Uterus (tissue), 4 donors: ENCODE measurements around the gene FBL. TPM values are rescaled to one million over a fixed set of nuclear protein-coding genes. Genes with fewer than 3 reads are reported as not detected.
"Not testable (repeated sequence)": the region's sequence is repeated elsewhere in the genome, so short reads cannot be mapped to it uniquely, and the experiment has no call there.

Experiments used
- DNase-seq, 2 donors: peaks; one replicate each; pipeline ENCODE4 v3.0.0-alpha.2; 2019 to 2020
- H3K27ac ChIP-seq, 2 donors: fragments of 200-600 bp; sonication (generic); 1 replicate in 1 of 2; 2 replicates in 1 of 2; pipeline ENCODE4 v1.5.1; 2016 to 2018
- H3K27me3 ChIP-seq, 2 donors: fragments of 200-600 bp; sonication (generic); one replicate each; pipeline ENCODE4 v1.5.1; 2018 to 2019; ENCODE audit warnings: control low read depth in 1 of 2
- H3K36me3 ChIP-seq, 2 donors: fragments of 200-600 bp; sonication (generic); one replicate each; pipeline ENCODE4 v1.5.1; 2019; ENCODE audit warnings: control low read depth in 1 of 2
- H3K4me1 ChIP-seq, 2 donors: fragments of 200-600 bp; sonication (generic); one replicate each; pipeline ENCODE4 v1.5.1; 2018 to 2019; ENCODE audit warnings: control low read depth in 1 of 2
- H3K4me3 ChIP-seq, 2 donors: fragments of 200-600 bp; sonication (generic); 1 replicate in 1 of 2; 2 replicates in 1 of 2; pipeline ENCODE4 v1.5.1; 2018 to 2019; ENCODE audit warnings: mild to moderate bottlenecking in 1 of 2
- H3K9me3 ChIP-seq, 2 donors: fragments of 200-600 bp; sonication (generic); one replicate each; pipeline ENCODE4 v1.5.1; 2019; ENCODE audit warnings: control low read depth in 1 of 2
- POLR2A ChIP-seq, 2 donors: fragments of 450-650 bp; IDR thresholded peaks; one replicate each; pipeline ENCODE4 v1.6.1; 2016; ENCODE audit warnings: antibody characterized with exemption in 2 of 2, mild to moderate bottlenecking in 1 of 2, moderate library complexity in 1 of 2
- intact Hi-C: fragments of 100-400 bp; cut with DNase I; formaldehyde crosslinking; loops from one replicate; pipeline ENCODE4 v1.15.1; 2023; ENCODE audit warnings: low total_unique reads
- total RNA-seq, 4 donors: library from RNA; depleted of rRNA in 3 of 4; stranded (reverse); fragments of >200 nt in 3 of 4; gene quantifications; one replicate each; pipeline versions ENCODE4 v1.1.0 to v1.2.4, GENCODE V29; 2014 to 2023
- TF ChIP-seq, protein P1 (sequence below), 4 experiments: fragments of 200-600 bp in 2 of 4; fragments of 450-650 bp in 2 of 4; sonication (generic) in 2 of 4; IDR thresholded peaks; one replicate each; pipeline ENCODE4 v1.5.1; 2016 to 2019; ENCODE audit warnings: antibody characterized with exemption in 4 of 4, mild to moderate bottlenecking in 2 of 4, moderate library complexity in 1 of 4
- donor health status: DM: yes; HTN: yes; CAD: no.

FBL gene
- total RNA-seq, 4 donors from 2014 or later = 71.7 to 327 (median 277) TPM

DNA sequence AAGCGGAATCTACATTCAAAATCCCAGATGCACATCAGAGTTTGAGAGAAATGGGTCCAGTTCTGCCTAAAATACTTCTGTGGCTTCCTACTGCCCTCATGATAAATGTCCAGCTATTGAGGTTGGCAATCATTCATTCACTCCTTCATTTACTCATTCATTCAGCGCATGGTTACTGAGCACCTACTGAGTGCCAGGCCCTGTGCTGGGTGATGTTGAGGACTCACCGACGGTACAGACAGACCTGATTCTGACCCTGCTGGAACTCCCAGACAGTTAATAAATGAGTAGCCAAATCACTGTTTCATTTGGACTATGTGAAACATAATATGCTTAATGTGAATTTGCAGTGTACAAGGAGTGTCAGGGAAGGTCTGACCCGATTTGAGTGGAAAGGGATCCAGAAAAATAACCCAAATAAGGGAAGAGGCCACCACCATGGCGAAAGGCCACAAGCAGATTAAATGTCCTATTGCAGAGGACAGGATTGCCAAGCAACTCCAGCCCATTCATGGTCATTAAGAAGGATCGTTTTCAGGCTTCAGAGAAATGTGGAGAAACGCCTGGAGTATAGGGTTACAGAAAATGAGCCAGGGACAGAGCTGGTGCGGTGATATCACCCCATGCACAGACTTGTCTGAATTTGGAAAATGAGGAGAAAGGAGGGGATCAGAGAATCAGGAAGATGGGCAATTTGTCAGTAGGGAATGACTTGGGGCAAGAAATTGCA is 32.8 kb downstream of the FBL start:
- no peaks in the 10 kb centered on the region for H3K4me1 ChIP-seq
- no peak for DNase-seq
- H3K4me3 ChIP-seq = no peak overlapping the region
- intact Hi-C loops = no loop called here
- no peaks in the 10 kb centered on the region for H3K9me3 ChIP-seq
- TF ChIP-seq, protein P1, sequence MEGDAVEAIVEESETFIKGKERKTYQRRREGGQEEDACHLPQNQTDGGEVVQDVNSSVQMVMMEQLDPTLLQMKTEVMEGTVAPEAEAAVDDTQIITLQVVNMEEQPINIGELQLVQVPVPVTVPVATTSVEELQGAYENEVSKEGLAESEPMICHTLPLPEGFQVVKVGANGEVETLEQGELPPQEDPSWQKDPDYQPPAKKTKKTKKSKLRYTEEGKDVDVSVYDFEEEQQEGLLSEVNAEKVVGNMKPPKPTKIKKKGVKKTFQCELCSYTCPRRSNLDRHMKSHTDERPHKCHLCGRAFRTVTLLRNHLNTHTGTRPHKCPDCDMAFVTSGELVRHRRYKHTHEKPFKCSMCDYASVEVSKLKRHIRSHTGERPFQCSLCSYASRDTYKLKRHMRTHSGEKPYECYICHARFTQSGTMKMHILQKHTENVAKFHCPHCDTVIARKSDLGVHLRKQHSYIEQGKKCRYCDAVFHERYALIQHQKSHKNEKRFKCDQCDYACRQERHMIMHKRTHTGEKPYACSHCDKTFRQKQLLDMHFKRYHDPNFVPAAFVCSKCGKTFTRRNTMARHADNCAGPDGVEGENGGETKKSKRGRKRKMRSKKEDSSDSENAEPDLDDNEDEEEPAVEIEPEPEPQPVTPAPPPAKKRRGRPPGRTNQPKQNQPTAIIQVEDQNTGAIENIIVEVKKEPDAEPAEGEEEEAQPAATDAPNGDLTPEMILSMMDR (IDR thresholded peaks at IDR 0.05) = no peak
- TF ChIP-seq POLR2A (IDR thresholded peaks at IDR 0.05) = no peak
- no peak overlapping the region for H3K27ac ChIP-seq
- no peaks in the 10 kb centered on the region for H3K27me3 ChIP-seq
- no peaks in the 10 kb centered on the region for H3K36me3 ChIP-seq

DNA sequence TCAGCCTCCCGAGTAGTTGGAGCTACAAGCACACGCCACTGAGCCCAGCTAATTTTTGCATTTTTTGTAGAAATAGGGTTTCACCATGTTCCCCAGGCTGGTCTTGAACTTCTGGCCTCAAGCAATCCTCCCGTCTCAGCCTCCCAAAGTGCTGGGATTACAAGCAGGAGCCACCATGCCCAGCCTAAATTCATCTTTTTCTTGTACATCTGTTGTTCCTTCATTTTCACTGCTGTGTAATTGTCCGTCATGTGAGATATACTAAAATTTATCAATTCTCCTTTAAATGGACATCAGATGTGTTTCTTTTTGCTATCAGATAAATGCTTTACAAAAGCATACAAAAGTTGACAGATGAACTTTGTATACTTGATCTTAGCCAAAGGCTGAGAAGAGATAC is 35.1 kb downstream of the FBL start:
- H3K27me3 ChIP-seq = no peaks in the 10 kb centered on the region
- intact Hi-C loops = no loop called here
- DNase-seq = no peak
- H3K27ac ChIP-seq = no peak overlapping the region
- H3K4me1 ChIP-seq = no peaks in the 10 kb centered on the region
- H3K9me3 ChIP-seq = no peaks in the 10 kb centered on the region
- TF ChIP-seq, protein P1 (IDR thresholded peaks at IDR 0.05) = no peak
- TF ChIP-seq POLR2A (IDR thresholded peaks at IDR 0.05) = no peak
- H3K36me3 ChIP-seq = no peaks in the 10 kb centered on the region
- H3K4me3 ChIP-seq = no peak overlapping the region

DNA sequence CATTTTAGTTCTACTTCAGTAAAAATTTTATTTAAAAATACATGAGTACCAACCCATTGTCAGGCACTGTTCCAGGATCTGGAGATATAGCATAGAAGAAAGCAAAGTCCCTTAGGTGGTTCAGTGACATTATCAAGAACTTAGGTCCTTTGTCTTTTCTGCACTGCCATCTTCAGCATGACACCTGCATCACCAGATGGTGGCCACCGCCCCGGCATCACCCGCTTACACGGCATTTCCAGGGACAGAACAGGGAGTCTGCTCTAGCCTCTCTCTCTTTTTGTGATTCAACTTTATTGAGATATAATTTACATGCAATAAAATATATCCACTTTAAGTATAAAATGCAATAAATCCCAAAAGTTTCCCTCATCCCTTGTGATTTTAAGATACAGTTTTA is 35.8 kb downstream of the FBL start:
- H3K9me3 ChIP-seq = no peaks in the 10 kb centered on the region
- no peaks in the 10 kb centered on the region for H3K27me3 ChIP-seq
- H3K4me1 ChIP-seq = no peaks in the 10 kb centered on the region
- TF ChIP-seq POLR2A (IDR thresholded peaks at IDR 0.05) = no peak
- TF ChIP-seq, protein P1 (IDR thresholded peaks at IDR 0.05) = no peak
- H3K36me3 ChIP-seq = no peaks in the 10 kb centered on the region
- intact Hi-C loops = no loop called here
- no peak overlapping the region for H3K27ac ChIP-seq
- no peak overlapping the region for H3K4me3 ChIP-seq
- no peak for DNase-seq

DNA sequence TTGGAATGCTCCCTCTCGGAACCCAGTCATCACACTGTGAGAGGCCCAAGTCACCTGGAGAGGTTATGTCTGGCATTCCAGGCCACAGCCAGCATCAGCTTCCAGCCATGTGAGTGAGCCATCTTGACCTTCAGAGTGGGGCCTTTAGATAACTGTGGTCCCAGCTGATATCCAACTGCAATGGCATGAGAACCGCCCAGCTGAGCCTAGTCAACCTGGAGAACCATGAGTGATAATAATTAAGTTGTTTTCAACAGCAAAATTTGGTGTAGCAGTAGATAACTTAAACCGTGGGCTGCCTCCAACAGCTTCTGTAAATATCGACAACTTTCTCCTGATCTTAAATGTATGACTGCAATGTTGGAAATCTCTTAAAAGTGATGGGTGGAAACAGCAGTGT is 36.8 kb downstream of the FBL start:
- no peak for DNase-seq
- no peak overlapping the region for H3K4me3 ChIP-seq
- TF ChIP-seq, protein P1 (IDR thresholded peaks at IDR 0.05) = no peak
- no peak for TF ChIP-seq POLR2A (IDR thresholded peaks at IDR 0.05)
- H3K27me3 ChIP-seq = no peaks in the 10 kb centered on the region
- no peak overlapping the region for H3K27ac ChIP-seq
- no peaks in the 10 kb centered on the region for H3K36me3 ChIP-seq
- no peaks in the 10 kb centered on the region for H3K4me1 ChIP-seq
- H3K9me3 ChIP-seq = no peaks in the 10 kb centered on the region
- intact Hi-C loops = no loop called here

DNA sequence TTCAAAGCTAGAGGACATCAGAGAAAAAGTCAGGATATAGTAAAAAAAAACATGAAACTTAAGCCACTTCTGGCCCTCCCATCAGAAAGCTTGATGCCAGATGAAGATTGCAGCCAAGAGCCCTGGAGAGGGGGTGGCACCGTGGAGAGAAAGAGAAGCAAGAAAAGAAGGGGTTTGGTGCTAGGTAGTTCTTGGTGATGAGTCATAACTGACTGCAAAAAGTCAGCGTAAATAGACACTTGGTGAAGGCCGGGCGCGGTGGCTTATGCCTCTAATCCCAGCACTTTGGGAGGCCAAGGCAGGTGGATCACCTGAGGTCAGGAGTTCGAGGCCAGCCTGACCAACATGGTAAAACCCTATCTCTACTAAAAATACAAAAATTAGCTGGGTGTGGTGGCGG is 37.5 kb downstream of the FBL start:
- H3K9me3 ChIP-seq, H3K4me3 ChIP-seq, H3K27ac ChIP-seq, intact Hi-C loops, H3K27me3 ChIP-seq, H3K4me1 ChIP-seq, DNase-seq, H3K36me3 ChIP-seq: not testable (repeated sequence)
